GM21528 (cell line): ENCODE results near the gene NEK9.
"Not testable (repeated sequence)": the region's sequence is repeated elsewhere in the genome, so short reads cannot be mapped to it uniquely, and the experiment has no call there.

Experiments
- ATAC-seq: cut with Tn5 transposase; IDR thresholded peaks from one replicate; pipeline ENCODE4 v1.9.1; 2021; ENCODE audit warnings: mild to moderate bottlenecking, moderate library complexity; ENCODE audit not compliant: unreplicated experiment, low FRiP score

NEK9 gene

DNA sequence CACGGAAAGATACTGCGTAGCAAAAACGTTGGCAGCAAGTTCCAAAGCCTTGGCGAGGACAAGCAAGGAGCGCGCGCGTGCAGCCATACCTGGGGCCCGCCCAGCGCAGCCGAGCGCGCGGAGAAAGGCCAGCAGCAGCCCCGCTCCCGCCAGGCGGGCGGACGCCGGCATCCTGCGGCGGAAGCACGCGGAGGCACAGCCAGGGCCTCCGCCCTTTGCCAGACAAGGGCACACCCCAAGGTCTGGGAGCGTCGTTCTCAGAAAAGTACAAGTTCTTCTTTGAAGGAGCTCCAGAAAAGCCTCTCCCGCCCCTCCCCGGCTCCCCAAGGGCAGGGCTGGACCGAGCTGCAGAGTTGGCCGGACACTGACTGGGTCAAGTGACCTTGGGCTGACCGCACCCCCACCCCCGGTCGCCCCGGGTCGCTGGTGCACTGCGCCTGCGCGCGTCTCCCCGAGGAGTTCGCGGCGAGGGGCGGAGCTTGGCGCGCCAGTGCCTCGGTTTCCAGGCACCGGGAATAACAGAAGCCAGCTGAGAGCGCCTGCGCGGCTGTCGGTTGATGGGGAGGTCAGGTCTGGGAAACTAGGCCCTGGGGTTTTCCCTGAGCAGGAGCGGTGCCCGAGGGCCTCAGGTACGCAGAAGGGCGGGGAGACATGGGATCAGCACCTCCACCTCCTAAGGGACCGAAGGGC lies 57.6 kb downstream of the NEK9 start, which contains the start of gene ZC2HC1C:
ZC2HC1C (plus strand) TSS at position 521 of the 690 bp plus-strand sequence. CDS start 933 bp downstream, outside the sequence.
- ATAC-seq: peak; percentile 69

DNA sequence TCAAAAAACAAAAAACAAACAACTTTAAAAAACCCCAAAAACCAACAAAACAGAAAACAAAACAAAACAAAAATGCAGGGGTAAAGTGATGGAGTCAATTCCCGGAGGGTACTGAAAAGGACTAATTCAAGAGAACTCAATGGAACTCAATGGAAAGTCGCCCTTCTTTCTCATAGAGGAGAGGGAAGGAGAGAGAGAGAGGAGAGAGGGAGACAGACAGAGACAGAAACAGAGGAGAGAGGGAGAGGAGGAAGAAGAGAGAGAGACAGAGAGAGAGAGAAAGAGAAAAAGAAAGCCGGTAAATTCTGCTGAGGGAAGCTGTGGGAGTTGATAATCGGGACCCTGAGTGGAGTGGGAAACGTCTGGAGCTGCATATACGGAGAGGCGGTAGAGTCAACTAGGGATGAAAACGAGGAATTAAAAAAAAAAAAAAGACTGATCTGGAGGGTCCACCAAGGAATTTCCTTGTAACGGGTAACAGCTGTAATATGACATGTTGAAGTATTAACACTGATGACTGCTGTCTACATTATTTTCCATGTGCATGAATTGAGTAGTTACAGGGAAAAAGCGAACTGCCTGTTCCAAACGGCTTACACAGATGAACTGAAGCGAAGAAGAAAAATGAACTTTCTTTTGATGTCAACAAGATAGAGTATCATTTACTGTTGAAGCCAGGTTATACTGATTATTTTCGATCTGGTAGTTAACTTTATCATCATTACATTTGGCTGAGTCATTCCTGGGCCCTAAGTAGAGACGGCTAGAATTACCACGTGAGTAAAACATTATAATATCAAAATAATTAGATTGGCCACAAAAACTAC lies 58.3 kb downstream of the NEK9 start:
- peak; percentile 17 for ATAC-seq

DNA sequence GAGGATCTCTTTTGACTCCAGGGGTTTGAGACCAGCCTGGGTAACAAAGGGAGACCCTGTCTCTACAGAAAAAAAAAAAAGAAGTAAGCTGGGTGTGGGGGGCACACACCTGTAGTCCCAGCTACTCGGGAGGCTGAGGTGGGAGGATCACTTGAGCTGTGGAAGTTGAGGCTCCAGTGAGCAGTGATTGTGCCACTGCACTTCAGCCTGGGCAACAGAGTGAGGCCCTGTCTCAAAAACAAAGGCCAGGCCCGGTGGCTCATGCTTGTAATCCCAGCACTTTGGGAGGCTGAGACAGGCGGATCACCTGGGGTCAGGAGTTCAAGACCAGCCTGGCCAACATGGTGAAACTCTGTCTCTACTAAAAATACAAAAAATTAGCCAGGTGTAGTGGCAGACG lies 59.1 kb downstream of the NEK9 start:
- not testable (repeated sequence) for ATAC-seq

DNA sequence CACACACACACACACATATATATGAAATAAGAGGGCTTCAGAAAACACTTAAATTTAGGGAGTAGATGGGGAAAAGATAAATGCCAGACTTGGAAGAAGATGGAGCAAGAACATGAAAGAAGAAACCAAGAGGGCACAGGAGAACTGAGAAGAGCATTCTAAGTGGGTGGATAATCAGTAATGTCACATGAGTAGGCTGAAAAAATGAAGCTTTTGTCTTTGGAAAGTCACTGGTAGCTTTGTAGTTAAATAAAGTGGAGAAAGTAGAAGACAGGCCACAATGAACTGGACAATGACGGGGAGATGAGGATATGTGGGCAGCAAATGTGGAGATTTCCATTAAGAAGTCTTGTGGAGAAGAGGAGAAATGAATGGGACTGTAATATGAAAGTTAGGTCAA lies 59.6 kb downstream of the NEK9 start:
- ATAC-seq: no peak

DNA sequence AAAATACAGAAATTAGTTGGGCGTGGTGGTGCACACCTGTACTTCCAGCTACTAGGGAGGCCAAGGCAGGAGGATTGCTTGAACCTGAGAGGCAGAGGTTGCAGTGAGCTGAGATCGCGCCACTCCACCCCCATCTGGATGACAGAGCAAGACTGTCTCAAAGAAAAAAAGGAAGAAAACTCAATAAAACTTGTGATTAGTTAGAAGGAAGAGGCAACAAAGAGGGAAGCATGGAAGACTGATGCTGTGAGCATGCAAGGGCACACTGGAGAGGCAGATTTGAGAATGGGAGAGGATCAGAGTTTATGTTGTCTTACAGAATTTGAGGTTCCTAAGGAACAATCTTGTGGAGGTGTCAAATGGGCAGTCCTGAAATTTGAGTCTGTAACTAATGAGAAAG lies 60.2 kb downstream of the NEK9 start:
- ATAC-seq: no peak

DNA sequence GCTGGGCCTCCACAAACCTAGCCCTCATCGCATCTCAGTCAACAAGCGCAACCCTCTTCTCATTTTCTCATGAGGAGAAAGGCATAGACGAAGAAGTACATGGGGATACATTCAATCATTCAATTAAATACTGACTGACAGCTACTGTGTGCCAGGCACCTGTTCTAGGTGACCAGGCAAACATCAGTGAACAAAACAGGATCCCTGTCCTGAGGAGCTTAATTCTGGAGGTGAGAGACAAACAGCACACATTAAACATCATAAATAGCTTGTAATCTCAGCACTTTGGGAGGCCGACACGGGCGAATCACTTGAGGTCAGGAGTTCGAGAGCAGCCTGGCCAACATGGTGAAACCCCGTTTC lies 62.7 kb downstream of the NEK9 start:
- peak; percentile 14 for ATAC-seq

DNA sequence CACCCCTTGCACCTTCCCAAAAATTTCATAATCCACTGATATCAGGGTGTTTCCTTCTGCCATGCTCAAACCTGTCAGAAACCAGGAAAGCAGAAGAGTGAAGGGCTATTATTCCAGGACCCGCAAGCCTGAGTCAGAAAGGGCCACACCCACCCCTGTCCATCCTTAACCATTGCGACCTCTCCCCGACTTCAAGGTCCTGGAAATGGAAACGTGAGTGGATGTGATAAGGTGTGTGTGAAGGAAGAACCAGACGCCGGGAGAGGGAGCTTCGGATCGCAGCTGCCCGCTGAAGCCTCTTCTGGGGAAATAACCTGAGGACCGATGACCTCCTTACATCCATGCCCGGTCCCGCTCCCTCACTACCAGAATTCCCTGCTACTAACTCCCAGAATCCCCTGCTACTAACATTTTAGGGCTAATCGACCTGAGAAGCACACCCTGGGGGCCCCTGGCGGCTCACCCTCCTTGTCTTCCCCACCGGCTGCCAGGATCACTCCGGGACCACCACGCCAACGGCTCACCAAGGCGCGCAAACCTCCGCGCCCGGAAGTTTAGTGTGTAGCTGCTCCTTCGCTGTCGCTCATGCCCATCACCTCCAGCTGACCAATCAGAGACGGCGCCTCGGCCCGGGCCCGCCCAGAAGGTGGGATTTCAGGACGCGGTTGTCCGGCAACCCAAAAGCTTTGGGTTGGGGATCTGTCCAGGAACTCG lies 63.2 kb downstream of the NEK9 start, which contains the start of gene ACYP1:
ACYP1 (minus strand) TSS at position 534 of the 714 bp plus-strand sequence; CDS start at position 63, 471 bp downstream.
- ATAC-seq: peak; percentile 94

DNA sequence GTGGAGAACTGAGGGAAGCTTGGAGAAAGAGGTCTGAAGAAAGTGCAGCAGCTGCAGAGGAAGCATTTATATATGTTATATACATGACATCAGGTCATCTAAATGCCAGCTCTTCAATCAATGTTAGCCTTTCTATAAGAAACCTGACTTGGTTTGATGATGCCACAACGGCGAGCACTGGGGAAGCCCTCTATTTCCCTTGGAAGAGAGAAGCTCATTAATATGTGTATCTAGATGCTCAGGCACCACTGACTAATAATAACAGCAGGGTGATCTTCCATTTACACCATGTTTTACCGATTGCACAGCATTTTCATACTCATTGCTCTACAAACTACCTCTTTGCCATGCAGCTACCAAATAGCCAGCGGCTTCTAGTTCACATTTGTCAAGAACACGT lies 63.8 kb downstream of the NEK9 start:
- ATAC-seq: peak; percentile 15

DNA sequence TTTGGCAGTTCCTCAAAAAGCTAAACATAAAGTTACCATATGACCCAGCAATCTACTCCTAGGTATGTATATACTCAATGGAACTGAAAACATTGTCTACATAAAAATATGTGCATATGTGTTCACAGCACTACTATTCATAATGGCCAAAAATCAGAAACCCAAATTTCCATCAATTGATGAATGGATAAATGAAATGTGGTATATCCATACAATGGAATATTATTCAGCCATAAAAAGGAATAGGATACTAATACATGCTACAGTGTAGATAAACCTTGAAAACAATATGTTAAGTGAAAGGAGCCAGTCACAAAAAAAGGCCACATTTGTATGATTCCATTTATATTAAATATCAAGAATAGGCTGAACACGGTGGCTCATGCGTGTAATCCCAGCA lies 66.4 kb downstream of the NEK9 start:
- ATAC-seq: no peak

DNA sequence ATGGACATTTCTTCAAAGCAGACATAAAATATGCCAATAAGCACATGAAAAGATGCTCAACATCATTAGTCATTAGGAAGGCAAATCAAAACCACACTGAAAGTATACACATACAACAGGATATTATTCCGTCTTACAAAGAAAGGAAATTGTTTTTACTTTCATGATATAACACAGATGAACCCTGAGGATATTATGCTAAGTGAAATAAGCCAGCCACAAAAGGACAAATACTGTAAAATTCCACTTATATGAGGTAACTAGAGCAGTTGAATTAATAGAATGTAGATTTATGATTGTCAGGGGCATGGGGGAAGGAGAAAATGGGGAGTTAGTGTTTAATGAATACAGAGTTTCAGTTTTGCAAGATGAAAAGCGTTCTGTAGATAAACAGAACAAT lies 67.2 kb downstream of the NEK9 start:
- ATAC-seq: no peak

DNA sequence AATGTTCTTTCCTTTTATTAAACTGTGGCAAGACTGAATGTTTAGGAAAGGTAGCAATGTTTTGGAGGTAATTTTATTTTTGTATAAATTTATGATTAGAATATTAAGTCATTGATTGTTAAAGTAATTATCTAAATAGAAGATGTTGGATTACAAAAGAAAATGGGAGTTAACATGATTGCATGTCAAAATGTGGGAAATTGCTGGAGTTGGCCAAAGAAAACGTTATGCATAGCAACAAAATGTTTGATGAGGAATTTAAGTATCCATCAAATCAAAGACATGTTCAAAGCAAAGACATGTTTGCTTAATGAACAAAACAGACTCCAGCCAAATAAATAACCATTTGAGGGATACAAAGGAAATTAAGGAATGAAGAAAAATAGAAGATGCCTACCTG lies 72.4 kb downstream of the NEK9 start:
- no peak for ATAC-seq

DNA sequence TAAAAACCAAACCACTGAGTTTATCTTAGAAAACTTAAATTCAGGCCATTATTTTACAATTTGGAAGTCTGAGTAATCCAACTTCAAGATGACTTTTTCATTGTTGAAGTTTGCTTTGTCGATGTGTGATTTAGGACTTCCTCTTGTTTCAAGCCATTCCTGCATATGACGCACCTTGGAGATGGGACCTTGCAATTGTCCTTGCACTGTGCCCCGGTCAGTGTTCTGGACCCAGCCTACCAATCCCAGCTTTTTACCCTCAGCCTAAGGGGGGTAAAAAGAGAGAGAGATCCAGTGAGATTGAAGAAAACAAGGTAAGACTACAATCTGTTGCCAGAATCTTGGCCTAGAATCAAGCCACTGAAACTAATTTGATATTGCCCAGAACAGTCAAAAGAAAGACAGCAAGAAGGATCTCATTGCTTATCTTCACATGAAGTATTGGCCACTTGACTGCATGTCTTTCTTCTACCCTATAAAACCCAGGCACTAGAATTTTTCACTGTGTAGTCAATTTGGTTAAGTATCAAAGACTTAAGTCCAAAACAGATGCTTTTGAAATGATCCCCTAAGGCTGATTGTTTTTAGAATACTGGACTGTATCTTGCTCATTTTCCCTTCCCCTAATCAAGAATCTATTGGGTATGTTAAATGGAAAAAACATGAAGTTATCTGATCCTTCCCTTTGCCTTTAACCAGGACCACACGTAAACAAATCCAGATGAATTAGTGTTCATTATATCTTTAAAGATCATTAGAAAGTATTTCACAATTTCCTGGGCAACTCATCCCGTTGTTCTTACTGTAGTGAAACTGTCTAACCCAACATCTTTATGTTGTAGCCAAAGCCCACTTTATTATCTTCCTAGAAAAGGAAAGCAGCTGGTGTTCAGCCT lies 73.2 kb downstream of the NEK9 start:
- ATAC-seq: no peak

DNA sequence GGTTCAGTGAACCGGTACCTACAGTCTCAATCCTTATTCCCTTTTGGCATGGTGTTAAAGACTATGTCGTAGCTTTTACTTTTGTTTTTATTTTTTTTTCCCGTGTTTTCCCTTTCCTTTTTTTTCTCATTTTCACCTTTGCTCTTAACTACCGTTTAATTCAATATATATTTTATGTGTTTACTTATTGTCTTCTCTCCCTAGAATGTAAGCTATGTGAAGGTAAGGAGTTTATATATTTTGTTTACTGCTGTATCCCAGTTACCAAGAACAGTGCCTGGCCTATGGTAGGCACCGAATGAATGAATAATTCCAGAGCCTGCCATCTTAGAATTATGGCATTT lies 75.3 kb downstream of the NEK9 start:
- no peak for ATAC-seq

DNA sequence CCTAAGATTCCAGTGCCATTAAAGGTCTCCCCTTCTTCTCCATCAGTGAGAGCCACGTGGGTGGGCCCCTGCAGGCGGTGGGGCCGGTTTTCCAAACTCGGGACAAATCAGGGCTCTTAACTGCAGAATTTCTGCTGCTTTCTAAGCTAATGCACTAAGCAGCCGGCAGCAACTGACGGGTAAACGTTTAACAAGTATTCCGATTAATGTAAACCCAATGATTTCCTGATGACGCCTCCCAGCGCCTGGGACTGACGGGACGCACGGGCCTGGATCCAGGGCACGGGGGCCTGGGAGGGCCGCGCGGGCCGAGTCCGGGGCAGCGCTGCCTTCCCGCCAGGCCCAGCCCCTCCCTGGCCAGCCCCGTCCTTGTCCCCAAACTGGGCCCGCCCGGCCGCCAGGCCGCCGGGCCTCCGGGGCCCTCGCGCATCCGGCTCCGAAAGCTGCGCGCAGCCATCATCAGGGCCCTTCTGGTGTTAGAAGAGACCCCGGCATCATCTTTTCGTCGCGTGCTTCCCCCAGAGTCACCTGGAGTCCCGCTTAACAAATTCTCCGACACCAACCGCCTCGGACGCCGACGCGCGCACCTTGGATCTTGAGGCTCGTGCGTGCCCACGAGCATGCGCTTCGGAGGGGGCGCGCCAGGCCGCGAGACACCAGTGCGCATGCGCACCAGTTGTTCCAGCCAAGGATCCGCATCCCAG lies 75.8 kb downstream of the NEK9 start, which contains the start of gene MLH3:
MLH3 (minus strand) TSS at position 616 of the 704 bp plus-strand sequence. CDS start 1,812 bp downstream, outside the sequence.
- ATAC-seq: peak; percentile 68

DNA sequence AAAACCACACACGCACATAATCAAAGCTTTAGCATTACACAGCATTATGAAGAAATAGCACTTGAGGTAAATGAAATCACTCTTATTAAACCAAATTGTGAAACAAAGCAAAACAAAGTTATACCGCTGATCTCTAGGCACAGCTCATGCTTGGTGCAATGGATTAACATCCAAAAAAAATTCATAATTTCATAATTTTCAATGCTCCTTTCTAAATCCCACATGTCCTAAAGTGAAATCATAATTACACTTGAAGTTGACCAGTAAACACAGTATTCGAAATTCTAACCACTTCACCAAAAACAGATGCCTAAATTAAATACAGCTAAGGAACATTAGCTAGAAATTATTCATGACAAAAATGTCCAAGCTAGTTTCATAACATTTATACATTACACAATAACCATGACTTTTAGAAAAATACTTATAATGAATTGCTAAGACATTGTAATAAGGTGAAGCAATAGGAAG lies 77.1 kb downstream of the NEK9 start:
- ATAC-seq: no peak

DNA sequence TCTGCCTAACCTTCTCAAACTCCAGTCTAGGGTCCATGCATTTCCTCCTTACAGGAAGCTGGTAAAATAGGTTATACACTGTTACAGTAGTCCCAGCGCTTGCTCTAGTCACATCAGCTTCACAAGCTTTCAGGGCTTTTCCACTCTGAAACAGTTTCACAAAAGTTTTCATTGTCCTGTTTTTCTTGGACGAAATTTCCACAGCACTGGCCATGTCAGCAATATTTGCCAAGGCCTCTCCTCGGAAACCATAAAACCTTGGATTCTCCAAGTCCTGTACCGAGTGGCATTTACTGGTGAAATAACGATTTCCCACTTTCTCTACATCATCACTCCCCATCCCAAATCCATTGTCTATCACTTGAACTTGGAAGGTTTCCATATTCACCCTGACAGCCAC lies 77.7 kb downstream of the NEK9 start:
- no peak for ATAC-seq

DNA sequence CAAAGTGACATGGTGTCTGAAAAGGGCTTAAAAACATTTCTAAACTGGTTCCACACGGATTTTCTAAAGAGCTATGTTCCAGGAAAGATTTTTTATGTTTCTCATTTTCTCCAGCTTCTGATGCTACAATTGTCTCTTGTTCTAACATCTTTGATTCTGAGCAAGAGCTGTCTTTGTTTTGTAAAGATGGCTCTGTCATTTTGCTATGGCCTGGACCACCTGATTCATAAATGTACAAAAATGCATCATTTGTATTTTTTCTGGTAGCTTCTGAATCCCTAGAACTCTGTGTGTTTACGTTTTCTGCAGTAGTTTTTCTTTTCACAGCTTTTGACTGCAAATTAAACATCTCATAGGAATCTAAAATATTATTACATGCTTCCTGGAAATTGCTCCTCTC lies 78.7 kb downstream of the NEK9 start:
- no peak for ATAC-seq

DNA sequence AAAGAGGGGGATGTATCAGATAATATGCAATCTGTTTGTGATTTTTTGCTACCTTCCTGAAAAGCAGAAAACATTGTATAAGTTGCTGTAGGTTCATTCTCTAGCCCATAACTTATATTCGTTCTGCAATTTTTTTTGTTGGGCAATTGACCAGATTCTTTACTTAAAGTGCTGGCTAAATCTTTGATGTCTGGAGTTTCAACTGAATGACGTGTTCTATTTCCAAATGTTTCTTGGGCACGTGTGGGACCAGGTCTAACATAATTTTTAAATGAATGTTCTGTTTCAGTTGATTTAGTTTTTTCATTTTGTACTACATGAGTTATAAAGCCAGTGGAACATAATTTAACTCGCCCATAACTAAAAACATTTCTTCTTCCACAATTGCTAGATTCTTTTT lies 79.3 kb downstream of the NEK9 start:
- ATAC-seq: no peak

DNA sequence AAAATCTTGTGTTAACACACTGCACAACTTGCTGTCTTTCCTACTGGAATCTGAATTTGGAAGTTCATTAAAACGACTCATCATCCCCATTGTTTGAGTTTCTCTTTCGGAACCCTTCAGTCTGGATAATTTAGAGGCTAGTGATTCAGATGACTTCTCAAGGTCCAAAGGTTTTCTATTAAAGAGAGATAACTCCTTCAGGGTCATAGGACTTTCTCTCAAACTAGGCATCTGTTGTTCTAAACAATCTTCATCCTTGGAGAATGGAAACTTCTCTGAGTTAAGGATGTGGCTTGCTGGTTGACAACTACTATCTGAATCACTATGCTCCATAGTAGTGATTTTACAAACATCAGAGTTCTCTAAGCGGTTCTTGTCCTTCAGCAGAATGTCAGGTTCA lies 79.9 kb downstream of the NEK9 start:
- ATAC-seq: no peak
